Fibroblast of skin of left quadriceps (primary cell): ENCODE data around the gene NACC1.
A peak's percentile ranks its signal among the peaks of the same experiment; 100 is the strongest.

ENCODE experiments used
- DNase-seq, 2 experiments: peaks; one replicate each; pipeline ENCODE4 v3.0.0-alpha.2; 2013; ENCODE audit warnings: low read depth in 2 of 2

NACC1 gene

GRCh38 chr19:13117772-13118423, at the start of gene NACC1:
Gene NACC1 (plus strand): TSS chr19:13118264. CDS start chr19:13135208, 16,944 bp downstream.
- peak; percentile 71 to 72 for DNase-seq

- no peak for DNase-seq
Observed at GRCh38 chr19:13069415-13070359, 48.4 kb upstream of the NACC1 start.

- DNase-seq, result no peak
Observed at GRCh38 chr19:13070425-13071140, 47.5 kb upstream of the NACC1 start.

DNA sequence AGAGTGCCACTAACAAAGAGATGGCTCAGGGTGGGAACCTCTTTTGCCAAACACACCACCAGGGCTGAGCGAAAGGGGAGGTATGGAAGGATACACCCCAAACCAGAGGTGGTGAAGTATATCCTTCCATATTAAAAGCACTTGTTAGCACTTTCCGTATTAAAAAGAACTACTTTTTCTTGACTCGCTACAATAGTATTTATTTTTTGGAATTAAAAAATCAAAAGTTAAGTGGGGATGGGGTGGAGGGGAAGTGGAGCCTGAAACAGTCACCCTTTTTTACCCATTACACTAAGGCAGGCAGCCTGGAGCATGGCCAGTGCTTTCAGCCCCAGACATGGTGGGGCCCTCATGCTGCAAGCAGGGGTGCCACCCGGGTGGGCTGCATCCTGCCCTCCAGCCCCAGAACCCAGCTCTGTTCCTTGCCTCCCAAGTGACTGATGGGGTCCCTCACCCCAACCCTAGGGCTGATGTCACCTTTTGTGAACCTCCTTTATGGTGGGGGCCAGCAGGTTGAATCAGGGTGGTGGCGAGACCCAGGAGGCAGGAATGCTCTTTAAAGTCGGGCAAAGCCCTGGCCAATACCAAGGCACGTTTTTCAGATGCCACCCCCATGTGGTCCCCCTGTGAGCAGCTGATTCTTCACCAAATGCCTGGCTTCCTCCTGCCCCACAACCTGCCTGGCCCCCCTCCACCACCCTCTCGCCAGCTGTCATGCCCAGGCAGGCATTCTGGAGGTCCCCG, 46.4 kb upstream of the NACC1 start:
- no peak for DNase-seq

- no peak for DNase-seq
Observed at GRCh38 chr19:13072188-13072908, 45.7 kb upstream of the NACC1 start.

- DNase-seq, result no peak
Observed at GRCh38 chr19:13073263-13073662, 44.8 kb upstream of the NACC1 start.

- no peak for DNase-seq
Observed at GRCh38 chr19:13074378-13074777, 43.7 kb upstream of the NACC1 start.

DNA sequence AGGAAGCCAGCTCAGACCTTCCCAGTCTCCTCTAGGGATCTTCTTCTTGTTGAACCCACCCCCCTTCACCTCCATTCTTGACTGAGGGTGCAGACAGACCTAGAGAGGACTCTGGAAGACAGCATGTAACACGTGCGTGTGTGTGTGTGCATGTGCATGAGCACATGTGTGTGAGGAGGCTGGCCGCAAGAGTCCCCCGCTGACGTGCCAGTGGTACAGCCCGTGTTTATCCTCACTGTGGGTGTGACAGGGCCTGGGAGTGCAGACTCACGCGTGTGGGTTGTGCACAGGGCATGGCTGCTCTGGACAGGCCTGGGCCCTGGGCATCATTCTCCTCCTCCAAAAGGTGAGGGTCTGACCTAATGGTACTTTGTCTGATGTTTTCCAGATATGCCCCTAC, 41.7 kb upstream of the NACC1 start:
- DNase-seq, result no peak

DNA sequence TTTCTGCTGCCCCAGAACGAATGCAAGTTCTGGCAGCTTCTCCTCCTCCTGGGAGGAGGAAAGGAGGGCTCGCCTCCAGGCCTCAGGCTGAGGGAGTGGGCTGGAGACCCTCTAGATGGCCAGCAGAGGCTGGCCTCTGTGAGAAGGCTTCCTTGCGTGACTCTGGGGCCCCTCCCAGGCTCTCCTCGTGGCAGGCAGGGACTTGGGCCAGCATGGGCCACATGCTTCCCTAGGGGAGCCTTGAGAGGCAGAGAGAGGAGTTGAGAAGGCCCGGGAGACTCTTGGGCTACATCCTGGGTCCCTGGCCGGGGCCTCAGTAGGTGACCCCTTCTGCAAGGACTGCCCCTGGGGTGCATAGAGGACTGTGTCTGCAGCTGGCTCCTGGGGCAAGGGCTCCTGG, 41.3 kb upstream of the NACC1 start:
- DNase-seq, result no peak

GRCh38 chr19:13077240-13077639, 40.8 kb upstream of the NACC1 start:
- DNase-seq, result no peak

- no peak for DNase-seq
Observed at GRCh38 chr19:13078381-13078780, 39.7 kb upstream of the NACC1 start.

- DNase-seq, result no peak
Observed at GRCh38 chr19:13078897-13079541, 39.0 kb upstream of the NACC1 start.

- peak; percentile 93 for DNase-seq
Observed at GRCh38 chr19:13079542-13079986, 38.5 kb upstream of the NACC1 start.

GRCh38 chr19:13082192-13083007, 35.7 kb upstream of the NACC1 start:
- peak in 1 of 2 experiments; percentile 36 for DNase-seq

DNA sequence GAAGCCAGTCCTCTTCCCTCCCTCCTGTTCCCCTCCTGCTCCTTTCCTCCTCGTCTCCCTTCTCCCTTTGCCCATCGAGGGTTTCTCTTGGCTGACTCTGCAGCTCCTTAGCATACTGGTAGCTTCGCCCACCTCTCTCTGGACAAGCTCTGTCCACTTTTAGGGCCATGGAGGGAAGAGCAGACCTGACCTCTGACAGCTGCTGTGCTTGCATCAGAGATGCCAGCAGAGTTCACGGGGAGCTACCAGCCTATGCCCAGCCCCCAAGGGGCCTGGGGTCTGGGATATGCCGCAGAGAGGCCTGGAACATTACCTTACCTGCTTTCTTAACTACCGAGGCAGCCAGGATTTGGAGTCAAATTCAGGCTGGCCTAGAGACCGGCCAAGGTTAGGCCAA, 35.1 kb upstream of the NACC1 start:
- no peak for DNase-seq

DNA sequence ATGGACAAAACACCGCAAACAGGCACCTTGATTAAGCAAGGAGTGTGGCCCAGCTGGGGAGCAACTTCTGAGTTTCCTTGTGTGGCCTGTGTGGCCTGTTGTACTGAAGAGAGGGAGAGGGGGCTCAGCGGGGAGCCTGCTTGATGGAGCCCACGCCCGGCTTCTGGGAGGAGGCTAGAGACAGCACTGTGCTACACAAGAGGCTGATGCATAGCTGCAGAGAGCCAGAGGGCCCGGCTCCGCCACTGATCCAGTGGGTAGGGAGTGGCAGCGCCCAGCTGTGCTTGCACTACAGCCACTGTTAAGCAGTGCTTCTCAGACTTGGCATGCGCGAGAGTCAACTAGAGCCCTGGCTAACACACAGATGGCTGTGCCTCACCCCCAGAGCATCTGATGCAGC, 34.4 kb upstream of the NACC1 start:
- DNase-seq, result no peak

- DNase-seq, result no peak
Observed at GRCh38 chr19:13085666-13086065, 32.4 kb upstream of the NACC1 start.

DNA sequence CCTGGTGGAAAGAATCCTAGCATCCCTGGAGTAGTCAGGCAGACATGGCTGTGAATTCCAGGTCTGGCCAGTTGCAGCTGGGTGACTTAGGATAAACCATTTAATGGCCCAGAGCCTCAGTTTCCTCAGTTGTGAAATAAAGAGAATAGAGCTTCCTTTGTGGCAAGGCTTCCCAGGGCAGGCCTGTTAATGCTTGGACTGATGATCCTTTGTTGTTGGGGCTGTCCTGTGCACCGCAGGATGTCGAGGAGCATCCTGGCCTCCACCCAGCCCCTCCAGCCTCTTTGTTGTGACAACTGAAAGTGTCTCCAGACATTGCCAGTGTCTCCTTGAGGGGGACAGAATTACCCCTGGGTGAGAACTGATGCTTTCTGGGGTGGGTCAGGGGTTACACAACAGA, 31.7 kb upstream of the NACC1 start:
- no peak for DNase-seq

DNA sequence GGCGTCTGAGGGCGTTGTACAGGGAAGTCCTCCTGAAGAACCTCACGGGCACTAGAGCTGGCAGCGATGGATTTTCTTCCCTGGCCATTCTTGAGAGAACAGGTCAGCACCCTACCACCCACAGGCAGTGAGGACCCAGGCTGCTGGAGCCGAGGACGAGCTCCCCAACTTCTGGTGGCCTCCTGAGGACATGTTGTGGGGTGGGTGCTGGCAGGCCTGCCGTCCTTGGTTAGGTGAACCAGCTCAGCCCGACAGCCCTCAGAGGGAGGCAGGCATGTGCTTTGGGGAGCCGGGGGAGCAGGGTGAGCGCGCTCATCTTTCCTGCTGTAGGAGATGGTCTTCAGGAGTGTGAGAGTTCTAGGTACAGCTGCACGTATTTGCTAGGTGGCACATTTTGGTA, 30.8 kb upstream of the NACC1 start:
- no peak for DNase-seq
